IPS-18c (cell line): ENCODE results near the gene TRIM8.
"Not testable (repeated sequence)": the region's sequence is repeated elsewhere in the genome, so short reads cannot be mapped to it uniquely, and the experiment has no call there.

Experiments
- H3K4me3 ChIP-seq: 2 replicates; pipeline ENCODE4 v1.7.0; 2013; ENCODE audit warnings: low read depth, mild to moderate bottlenecking, low read length, moderate library complexity; ENCODE audit not compliant: insufficient read depth
- H3K9me3 ChIP-seq: one replicate; pipeline ENCODE4 v1.6.1; 2013; ENCODE audit warnings: mild to moderate bottlenecking, low read length, moderate library complexity; ENCODE audit not compliant: control insufficient read depth, insufficient read depth

Gene TRIM8

GRCh38 chr10:102653060-102653459 is 8.8 kb downstream of the TRIM8 start:
- Histone ChIP-seq H3K9me3 (no peaks in the 10 kb centered on the region), H3K4me3 (no peak overlapping the region)

DNA sequence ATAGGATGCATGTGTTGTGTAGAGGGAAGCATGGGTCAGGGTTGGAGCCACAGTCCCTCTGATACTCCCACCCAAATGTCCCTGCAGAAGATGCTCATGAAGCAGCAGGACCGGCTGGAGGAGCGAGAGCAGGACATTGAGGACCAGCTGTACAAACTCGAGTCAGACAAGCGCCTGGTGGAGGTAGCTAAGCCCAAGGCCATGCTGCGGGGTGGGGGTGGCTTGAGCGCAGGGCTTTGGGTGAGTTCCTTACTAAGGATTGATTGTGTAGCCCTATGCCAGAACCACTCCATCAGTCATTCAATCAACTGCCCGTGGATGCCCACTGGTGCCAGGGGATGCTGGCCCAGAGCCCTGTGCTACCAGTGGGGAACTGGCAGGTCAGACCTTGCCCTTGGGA is 10.3 kb downstream of the TRIM8 start:
- no peaks in the 10 kb centered on the region for H3K9me3 ChIP-seq
- H3K4me3 ChIP-seq = no peak overlapping the region

- Histone ChIP-seq H3K4me3 (no peak overlapping the region), H3K9me3 (no peaks in the 10 kb centered on the region)
Observed at GRCh38 chr10:102654969-102655368, 10.7 kb downstream of the TRIM8 start.

DNA sequence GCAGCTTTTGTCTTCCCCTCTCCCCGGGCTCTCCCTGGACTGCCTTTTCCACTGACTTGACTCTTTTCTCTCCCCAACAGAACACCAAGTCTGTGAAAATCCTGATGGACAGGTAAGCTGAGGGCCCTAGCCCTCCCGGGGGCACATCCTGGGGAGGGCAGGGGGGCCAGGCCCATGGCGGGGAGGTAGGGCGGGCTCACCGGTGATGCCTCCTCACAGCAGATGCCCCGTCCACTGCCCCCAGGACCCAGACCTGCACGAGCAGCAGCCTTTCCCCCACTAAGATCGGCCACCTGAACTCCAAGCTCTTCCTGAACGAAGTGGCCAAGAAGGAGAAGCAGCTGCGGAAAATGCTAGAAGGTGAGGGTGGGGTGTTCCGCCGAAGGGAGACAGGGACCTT is 11.7 kb downstream of the TRIM8 start:
- Histone ChIP-seq H3K4me3 (no peak overlapping the region), H3K9me3 (no peaks in the 10 kb centered on the region)

DNA sequence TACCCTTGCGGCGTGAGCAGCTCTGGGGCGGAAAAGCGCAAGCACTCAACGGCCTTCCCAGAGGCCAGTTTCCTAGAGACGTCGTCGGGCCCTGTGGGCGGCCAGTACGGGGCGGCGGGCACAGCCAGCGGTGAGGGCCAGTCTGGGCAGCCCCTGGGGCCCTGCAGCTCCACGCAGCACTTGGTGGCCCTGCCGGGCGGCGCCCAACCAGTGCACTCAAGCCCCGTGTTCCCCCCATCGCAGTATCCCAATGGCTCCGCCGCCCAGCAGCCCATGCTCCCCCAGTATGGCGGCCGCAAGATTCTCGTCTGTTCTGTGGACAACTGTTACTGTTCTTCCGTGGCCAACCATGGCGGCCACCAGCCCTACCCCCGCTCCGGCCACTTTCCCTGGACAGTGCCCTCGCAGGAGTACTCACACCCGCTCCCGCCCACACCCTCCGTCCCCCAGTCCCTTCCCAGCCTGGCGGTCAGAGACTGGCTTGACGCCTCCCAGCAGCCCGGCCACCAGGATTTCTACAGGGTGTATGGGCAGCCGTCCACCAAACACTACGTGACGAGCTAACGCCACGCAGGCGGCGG is 12.6 kb downstream of the TRIM8 start:
- Histone ChIP-seq H3K9me3 (no peaks in the 10 kb centered on the region), H3K4me3 (no peak overlapping the region)

- Histone ChIP-seq H3K4me3 (no peak overlapping the region), H3K9me3 (no peaks in the 10 kb centered on the region)
Observed at GRCh38 chr10:102657451-102657850, 13.2 kb downstream of the TRIM8 start.

DNA sequence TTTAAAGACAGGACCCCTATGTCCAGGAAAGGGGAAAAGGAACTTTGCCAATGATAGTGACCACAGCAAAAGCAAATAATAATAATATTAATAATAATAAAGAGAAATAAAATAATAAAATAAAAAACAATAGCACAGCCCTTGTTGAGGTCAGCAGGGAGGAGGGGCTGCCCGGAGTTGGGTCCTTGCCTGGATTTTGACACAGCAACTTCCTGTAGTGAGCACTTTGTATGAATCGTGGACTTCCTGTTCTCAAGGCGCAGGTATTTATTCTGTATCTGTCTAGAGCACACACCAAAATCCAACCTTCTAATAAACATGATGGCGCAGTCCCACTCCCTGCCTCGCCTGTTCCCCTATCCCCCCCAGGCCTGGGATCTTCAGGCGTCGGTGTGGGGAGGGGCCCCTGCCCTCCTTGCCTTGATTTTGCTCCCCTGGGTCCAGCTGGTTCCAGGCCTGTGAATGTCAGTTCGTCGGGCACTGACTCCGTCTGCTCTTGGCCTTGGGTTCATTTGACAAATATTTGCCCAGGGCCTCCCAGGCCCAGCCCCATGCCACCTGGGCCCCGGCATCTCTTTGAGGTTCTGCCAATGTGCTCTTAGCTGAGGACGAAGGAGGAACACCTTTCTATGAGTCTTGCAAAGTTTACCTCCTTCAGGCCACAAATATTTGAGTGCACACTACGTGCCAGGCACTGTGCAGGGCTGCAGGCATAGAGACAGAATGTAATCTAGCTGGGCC is 13.9 kb downstream of the TRIM8 start:
- Histone ChIP-seq H3K9me3 (no peaks in the 10 kb centered on the region), H3K4me3 (no peak overlapping the region)

GRCh38 chr10:102658802-102659201 is 14.5 kb downstream of the TRIM8 start:
- H3K9me3 ChIP-seq = no peaks in the 10 kb centered on the region
- H3K4me3 ChIP-seq = no peak overlapping the region

- Histone ChIP-seq H3K9me3 (no peaks in the 10 kb centered on the region), H3K4me3 (no peak overlapping the region; the same call in 1 of the 2 replicates)
Observed at GRCh38 chr10:102660888-102661657, 16.8 kb downstream of the TRIM8 start.

DNA sequence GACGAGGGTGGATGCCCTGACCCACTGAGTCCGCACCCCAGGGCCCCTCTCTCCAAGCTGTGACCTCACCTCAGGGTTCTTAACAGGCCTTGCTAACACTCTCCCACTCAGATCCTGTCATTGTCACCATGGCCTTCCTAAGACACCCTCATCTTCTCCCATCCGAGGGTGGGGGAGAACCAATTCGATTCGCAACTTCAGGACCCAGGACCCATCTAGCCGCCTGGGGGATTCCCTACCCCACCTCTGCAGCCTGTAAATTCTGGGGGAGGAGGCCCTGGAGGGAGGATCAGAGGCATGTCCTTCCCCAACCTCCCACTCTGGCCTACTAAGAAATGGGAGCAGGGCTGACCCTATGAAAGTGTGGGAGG is 17.4 kb downstream of the TRIM8 start:
- H3K4me3 ChIP-seq = no peak overlapping the region

GRCh38 chr10:102665904-102666509 is 21.7 kb downstream of the TRIM8 start:
- H3K4me3 ChIP-seq = no peak overlapping the region

More for the DNA sequence above, 17.4 kb downstream of the TRIM8 start:
- no peaks in the 10 kb centered on the region for H3K9me3 ChIP-seq

DNA sequence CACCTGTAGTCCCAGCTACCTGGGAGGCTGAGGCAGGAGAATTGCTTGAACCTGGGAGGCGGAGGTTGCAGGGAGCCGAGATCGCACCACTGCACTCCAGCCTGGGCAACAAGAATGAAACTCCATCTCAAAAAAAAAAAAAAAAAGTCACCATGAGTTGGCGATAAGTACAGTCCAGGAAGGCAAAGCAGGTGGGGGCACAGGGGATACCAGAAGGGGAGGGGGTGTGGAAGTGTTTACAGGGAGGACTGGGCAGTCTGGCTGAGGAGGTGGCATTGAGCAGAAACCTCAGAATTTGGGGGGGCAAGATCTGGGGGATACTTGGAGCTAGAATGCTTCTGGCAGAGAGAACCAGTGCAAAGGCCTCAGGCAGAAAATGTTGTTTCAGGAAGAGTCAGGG is 23.1 kb downstream of the TRIM8 start:
- H3K9me3 ChIP-seq, H3K4me3 ChIP-seq: not testable (repeated sequence)

More at GRCh38 chr10:102665904-102666509, 21.7 kb downstream of the TRIM8 start:
- no peaks in the 10 kb centered on the region for H3K9me3 ChIP-seq

DNA sequence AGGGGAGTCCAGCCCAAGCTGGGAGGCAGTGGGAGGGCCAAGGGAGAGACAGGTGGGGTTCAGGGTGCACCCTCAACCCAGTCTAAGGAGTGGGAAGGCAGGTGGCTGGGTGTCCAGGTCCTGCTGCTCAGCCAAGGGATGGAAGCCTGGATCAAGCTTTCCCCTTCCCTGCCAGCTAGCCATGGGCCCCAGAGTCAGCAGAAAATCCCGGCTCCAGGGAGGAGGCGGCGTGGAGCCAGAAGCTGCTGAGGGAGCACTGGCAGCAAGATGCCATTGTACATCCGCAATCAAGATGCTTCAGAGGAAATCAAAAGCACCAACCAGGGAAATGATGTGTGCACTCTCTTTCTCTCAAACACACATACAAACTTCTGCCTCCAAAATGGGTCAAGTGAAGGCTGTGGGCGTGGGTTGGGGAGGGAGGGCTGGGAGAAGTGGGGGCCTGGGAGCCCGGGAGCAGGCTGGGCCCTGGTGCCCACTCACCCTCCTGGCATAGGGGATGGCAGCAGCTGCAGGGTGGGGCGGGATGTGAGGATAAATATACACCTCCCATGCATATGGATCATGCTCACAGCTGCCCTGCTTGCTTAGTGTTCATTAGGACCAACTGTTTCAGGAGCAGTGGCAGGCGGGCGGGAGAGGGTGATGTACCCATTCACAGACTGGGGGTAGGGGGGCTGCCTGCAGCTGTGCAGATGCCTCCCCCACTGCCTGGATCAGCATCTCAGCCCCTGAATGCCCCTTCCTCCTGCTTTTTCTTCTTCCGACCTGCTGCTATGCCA is 24.2 kb downstream of the TRIM8 start:
- H3K9me3 ChIP-seq = no peaks in the 10 kb centered on the region

DNA sequence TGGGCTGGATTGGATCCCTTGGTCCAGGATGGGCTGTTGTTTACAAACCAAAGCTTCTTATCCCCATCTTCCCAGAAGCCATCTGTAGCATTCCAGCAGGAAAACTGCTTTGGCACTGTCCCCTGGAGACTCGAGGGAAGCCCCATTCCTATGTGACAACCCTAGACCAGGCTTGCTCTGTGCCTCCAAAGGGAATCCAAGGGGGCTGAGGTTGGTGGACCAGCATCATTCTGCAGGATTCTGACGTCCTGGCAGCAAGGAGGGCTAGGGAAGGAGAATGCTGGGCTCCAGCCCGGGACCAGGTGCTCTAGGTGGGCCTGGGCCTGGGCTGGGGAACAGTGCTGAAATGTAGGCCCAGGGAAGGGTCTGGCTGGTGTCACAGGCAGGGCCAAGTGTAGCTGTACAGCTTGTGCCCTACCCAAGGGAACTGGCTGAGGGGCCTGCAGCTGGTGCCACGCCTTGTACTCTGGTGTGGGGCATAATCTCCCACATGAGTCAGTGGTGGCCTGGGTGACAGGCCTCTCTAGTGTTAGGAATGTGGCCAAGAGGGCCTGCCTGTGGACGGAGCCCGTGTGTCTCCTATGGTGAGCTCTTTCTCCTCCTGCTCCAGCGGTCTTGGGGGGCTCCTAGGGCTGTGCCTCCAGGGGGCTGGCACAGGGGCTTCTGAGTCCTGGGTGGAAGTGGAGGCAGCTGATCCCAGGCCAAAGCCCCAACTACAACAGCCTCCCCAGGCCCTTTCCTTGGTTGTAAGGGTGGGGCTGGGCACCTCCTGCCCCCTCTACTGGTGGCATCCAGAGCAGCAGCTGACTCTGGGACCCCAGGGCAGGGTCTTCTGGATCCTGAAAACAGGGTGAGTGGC is 25.2 kb downstream of the TRIM8 start:
- Histone ChIP-seq H3K9me3 (no peaks in the 10 kb centered on the region), H3K4me3 (no peak overlapping the region)

More for the DNA sequence above, 24.2 kb downstream of the TRIM8 start:
- H3K4me3 ChIP-seq = no peak overlapping the region

GRCh38 chr10:102670065-102670670 is 25.9 kb downstream of the TRIM8 start:
- Histone ChIP-seq H3K4me3 (no peak overlapping the region), H3K9me3 (no peaks in the 10 kb centered on the region)

- Histone ChIP-seq H3K4me3 (no peak overlapping the region), H3K9me3 (no peaks in the 10 kb centered on the region)
Observed at GRCh38 chr10:102670871-102671434, 26.7 kb downstream of the TRIM8 start.
